CD4-positive, alpha-beta T cell treated with Interleukin-6 at 100 ng/mL for 8 hours (primary cell): ENCODE measurements around the gene DCXR.

Experiments used
- DNase-seq: peaks from one replicate; pipeline ENCODE4 v3.0.0-alpha.2; 2020; ENCODE audit warnings: mixed read lengths, low spot score

The DCXR gene

DNA sequence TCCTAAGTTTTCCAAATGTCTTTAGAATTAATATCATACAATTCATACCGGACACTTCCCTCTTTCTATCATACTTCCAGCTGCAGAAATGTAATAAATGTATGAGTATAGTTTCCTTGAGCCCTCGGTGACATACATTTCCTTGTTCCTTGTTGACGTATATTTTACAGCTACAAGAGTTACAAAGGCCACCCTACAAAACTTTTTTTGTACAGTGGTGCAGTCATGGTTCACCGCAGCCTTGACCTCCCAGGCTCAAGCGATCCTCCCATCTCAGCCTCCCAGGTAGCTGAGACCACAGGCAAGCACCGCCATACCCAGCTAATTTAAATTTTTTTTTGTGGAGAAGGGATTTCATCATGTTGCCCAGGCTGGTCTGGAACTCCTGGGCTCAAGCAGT lies 35.3 kb upstream of the DCXR start:
- DNase-seq: no peak

DNA sequence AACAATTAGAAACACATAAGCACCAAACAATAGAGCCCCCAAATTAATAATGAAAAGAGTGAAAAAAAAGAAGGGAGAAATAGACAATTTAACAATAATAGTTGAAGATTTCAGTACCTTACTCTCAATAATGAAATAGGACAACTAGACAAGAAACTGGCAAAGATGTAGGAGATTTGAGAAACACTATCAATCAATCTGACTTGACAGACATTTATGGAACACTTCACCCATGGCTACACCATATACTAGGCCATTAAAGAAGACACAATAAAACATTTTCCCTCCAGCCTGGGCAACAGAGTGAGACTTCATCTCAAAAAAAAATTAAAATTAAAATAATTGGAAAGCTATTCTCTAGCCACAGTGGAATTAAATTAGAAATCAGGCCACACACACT lies 33.1 kb upstream of the DCXR start:
- DNase-seq: no peak

DNA sequence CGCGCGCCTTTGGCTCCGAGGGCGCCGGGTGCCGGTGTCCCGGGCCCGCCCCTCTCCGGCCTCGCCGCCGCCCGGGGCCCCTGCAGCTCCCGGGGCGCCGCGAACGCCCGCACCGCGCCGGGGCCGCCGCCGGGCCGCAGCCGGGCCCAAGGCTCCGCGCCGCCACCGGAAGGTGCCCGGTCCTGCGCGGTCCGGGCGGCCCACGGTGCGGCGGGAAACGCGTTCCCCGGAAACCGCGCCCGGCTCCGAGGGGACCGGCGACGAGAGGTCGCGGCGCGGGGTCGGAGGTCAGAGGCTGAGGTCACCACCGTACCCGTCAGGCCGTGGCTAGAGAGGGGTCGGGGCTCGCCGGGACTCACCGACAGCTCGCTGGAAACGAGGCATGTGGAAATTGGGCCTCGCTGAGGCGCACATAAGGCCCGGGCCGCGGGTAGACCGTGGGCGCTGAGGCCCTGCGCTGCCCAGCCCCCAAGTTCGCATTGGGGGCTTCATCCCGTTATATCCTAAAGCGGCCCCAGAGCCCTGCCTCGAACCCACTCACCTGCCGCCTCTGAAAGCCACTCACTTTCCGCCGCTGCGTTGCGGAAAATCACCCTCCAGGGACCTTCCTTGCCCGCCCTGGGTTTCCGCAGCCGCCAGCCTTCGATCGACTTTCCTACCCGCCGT lies 28.3 kb upstream of the DCXR start, which contains the start of gene DUS1L:
TSS of gene DUS1L (minus strand) at position 167 of the 666 bp plus-strand sequence. CDS start 745 bp downstream, outside the sequence.
- DNase-seq: peak; percentile 49

GRCh38 chr17:82065193-82065637 lies 27.7 kb upstream of the DCXR start:
- peak; percentile 12 for DNase-seq

DNA sequence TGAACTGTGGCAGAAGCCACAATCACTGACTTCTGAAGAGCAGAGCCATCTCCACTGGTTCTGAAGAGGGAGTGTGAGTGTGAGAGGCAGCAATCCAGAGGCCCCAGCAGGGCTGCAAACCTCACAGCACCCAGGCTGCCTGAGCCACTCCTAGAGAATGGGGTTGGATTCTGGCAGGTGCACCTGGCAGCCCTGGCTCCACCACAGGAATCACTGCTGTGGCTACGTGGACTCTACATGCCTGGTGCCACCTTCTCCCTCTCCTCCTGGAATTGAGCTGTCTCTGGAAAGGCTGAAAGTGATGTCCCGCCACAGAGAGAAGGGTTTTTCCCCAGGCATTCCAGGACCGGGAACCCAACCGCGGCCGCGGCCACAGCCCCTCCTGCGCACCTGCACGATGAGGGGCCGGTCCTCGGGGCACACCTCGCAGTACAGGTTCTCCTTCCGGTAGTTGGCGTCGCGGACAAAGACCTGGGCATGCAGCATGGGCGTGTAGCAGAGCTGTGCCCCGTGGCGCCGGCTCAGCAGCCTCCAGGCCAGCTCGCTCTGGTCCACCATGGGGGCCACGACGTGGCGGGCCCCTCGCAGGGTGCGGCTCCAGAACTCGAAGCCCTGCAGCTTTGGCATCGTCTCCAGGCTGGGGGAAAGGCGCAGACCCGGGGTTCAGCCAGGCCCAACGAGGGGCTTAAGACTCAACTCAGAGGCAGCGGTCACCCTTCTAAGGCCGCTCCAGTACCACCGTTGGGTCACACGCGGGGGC lies 27.1 kb upstream of the DCXR start:
- DNase-seq: no peak

DNA sequence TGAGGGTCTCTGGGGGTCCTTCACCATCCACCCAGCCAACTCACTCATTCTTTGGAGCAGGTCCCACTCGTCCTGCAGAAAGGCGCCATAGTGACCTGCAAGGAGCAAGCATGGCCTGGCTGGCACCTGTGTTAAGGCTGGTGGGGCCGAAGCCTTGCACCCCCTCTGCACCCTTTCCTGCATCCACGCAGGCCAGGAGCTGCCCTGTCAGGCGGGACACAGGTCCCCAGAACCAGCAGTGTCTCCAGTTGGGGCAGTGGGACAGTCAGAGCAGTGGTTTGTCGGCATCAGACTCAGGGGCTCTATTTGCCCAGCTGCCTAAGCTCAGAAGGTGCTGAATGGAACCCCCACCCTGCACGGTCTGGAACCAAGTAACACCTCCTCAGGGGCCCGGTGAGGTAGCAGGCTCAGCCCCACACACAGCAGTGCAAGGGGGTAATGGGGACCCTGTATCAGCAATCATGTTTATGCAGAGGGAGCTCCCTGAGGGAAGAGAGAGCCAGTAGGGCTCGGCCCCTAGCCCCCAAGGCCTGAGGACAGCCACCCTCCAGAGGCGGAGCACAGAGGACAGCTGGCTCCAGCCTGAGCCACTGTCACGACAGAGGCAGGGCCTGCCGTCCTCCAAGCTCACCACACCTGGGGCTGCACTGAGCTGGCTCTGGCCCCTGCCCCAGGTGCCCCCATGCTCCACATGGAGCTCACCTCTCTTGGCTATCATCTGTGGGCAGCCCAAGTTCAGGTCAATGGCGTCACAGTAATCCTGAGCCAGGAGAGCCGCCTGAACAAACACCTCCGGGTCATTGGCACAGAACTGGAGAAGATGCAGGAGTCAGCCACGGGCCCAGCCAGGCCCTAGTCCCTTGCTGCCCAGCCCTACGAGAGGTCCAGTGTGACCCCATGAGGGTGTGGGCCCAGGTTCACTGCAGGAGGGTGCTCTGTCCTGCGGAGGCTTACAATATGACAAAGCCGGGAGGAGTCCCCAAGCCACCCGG lies 26.2 kb upstream of the DCXR start:
- DNase-seq: no peak

DNA sequence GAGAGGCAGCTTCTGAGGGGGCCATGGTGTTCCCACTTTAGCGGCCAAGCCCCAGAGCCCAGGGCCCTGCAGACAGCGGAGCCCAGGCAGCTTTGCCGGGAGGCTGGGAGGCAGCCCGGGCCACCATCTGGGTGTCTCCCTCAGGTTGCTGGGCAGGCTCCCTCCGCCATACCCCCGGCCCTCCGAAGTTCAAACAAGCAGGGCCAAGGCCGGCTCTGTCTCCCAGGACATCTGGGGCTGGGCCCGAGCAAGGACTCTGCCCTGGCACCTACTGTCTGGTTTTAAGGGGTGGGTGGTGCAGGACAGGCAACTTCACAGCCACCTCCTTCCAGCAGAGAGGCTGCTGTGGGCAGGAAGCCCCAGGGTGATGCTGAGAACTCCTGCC lies 25.5 kb upstream of the DCXR start:
- DNase-seq: no peak

GRCh38 chr17:82062076-82062983 lies 24.8 kb upstream of the DCXR start:
- DNase-seq: no peak

DNA sequence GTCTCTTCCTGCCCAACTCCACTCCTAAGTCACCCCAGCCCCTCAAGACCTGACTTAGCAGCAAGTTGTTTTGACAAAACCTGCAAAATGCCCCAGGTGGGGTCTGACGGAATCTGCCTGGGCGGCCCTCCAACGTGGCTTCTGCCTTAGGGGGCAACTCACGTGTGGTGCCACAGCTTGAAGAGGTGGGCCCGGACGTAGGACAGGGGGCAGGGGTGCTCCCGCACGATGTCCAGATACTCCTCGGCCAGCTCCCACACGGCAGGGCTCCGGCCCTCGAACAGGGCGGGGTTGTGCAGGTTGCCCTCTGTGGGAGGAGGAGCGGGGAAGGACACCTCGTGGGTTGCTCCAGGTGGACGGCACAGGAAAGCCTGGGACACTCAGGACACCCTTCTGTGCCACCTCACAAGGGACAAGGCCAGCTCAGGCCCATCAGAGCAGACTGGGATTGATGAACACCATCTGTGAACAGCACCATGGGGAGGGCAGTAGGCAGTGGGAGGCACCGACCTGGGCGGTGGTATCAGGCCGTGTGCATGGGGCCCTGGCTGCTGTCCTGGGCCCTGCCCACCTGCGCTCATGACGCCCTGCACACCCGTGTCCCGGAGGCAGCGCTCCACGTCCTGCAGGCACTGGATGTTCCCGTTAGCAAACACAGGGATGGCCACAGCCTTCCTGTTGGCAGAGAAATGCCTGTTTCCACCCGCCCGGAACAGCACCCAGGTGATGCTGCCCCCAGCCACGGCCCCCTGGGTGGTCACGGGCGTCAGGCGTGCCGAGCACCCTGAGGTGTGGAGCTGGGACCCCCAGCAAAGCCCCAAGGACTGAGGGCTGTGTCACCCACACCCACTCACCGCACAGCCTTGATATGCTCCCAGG lies 23.8 kb upstream of the DCXR start:
- no peak for DNase-seq

- DNase-seq: no peak
Observed at GRCh38 chr17:82060614-82061013, 23.1 kb upstream of the DCXR start.

- DNase-seq: no peak
Observed at GRCh38 chr17:82060001-82060380, 22.5 kb upstream of the DCXR start.

DNA sequence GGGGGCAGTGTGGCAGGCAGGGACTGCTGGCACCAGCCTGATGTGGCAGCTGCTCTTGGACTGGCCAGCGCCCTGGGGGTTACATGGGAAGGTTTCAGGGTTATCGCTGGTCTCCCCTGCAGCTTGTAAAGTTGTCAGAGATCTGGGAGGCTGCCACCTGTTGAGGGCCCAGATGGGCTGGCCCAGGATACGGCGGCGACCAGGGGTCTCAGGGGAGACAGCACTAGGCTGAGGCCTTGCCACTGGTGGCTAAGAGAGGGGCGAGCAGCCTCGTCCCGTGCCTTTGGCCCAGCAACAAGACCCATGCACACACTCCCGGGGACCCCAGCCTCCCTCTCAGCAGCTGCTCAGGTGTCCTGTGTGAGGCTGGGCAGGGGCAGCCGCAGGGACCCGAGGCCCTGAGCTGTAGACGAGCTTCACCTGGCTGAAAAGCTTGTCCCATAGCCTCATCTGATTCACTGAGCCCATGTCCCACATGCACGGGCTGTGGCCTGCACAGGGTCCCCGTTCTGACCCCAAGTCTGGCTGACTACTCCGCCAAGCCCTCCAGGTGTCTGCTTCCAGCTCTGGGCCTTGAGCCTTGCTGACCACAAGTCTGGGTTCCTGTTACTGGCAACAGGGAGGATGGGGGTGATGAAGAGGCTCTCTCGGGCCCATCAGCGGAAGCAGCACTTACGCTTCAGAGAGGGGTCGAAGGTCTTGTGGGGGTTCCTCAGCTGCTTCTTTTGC lies 21.9 kb upstream of the DCXR start:
- DNase-seq: no peak

DNA sequence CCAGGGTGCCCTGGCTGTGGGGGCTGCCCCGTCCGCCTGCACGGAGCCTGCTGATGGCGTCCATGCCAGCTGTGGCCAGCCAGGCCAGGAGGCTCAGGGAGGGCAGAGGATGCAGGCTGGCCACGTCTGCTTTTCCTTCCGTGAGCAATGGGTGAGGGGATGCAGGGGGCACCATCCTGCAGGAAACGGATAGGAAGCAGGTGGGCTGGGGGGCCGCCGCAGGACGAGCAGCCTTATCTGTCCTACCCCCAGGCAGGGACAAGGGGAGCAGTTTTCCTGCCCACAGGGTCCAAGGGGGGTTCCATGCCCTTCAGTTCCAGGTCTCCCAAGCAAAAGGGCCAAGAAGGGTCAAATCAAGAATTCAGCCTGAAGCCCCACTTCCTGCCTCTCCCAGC lies 21.4 kb upstream of the DCXR start:
- no peak for DNase-seq

DNA sequence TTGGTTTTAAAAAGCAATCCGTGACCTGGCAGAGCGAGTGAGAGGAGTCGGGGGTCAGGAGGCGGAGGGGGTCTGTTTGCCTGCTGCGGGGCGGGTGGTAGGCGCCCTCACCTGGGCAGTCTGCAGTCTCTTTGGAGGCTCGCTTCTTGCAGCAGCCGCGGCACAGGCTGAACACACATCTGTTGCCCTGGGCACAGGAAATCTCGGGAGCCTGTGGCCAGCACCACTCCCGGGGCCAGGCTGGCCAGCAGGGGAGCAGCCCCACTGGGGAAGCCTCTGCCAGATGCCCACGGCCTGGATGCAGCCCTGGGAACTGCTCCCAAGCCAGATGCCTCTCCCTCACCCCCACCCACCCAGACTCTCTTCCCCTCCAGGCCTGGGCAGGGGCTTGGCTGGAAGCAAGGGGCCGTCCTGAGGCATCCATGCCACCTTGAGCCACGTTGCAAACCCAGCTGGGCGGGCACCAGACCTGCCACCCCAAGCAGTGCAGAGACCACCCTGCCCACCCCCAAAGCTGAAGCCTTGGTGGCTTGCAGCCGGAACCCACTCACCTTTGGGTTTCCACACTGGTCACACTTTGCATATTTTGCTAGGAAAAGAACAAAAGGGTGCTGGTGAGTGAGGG lies 20.8 kb upstream of the DCXR start:
- no peak for DNase-seq

DNA sequence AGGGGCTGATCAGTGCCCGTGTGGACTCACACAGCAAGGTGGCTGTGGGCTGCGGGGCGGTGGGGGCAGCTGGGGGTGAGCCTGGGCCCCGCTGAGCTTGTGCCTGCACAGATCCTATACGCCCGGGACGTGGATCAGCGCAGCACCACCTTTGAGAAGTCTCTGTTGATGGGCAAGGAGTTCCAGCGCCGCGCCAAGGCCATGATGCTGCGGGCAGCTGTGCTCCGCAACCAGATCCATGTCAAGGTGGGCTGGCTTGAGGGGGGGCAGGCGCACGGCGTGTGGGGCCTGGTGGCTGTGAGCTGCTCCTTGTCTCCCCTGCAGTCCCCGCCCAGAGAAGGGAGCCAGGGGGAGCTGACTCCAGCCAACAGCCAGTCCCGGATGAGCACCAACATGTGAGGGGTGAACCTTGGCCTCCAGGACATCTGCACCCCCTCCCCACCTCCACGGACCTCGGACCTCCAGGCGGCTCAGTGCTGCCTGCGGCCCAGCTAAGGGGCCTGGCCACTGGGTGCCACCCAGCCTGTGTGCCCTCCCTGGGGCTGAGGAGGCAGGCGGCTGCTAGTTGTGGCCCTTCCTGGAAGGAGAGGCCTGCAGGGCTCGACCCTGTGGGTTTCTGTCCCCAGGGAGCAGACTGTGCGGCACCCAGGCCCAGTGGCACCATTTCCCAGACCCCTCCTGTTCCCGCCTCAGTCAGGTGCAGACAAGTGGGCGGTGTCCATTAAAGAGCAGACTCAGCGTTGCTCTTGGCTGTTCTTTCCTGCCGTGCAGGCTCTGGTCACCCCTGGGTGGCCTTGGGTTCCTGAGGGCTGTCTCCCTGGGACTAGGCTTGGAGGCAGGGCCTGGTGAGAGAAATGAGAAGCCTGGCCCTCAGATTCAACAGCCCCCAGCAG lies 19.5 kb upstream of the DCXR start:
- no peak for DNase-seq

GRCh38 chr17:82055965-82056728 lies 18.6 kb upstream of the DCXR start:
- no peak for DNase-seq
